CD8-positive, alpha-beta memory T cell (primary cell): ENCODE results near the gene NAPSA. TPM values are rescaled to one million over a fixed set of nuclear protein-coding genes. Genes with fewer than 3 reads are reported as not detected.

Source experiments
- CTCF ChIA-PET: fragments of 350-600 bp; sonication (Branson Sonifier 250); formaldehyde crosslinking; loops from one replicate; lab custom pipeline; 2021; ENCODE audit warnings: antibody characterized with exemption; lab: Charles Lee
- POLR2A ChIA-PET: fragments of 350-600 bp; sonication (Branson Sonifier 250); formaldehyde crosslinking; loops from one replicate; lab custom pipeline; 2021; ENCODE audit warnings: antibody characterized with exemption; lab: Charles Lee
- DNase-seq, 5 donors: peaks; one replicate each; pipeline versions ENCODE4 v3.0.0 to v3.0.0-alpha.2; 2020 to 2022; ENCODE audit warnings: mixed read lengths in 1 of 5
- H3K27ac ChIP-seq: one replicate; pipeline ENCODE4 v1.7.0; 2013; ENCODE audit warnings: low read depth, mild to moderate bottlenecking, low read length, moderate library complexity
- H3K27me3 ChIP-seq: 2 replicates; pipeline ENCODE4 v1.7.0; 2013; ENCODE audit warnings: low read length, mild to moderate bottlenecking; ENCODE audit not compliant: insufficient read depth, poor library complexity, severe bottlenecking
- H3K36me3 ChIP-seq: 2 replicates; pipeline ENCODE4 v1.7.0; 2013; ENCODE audit warnings: mild to moderate bottlenecking, low read length, moderate library complexity; ENCODE audit not compliant: insufficient read depth
- H3K4me1 ChIP-seq: 2 replicates; pipeline ENCODE4 v1.7.0; 2013; ENCODE audit warnings: mild to moderate bottlenecking, low read length, moderate library complexity; ENCODE audit not compliant: insufficient read depth
- H3K4me3 ChIP-seq: 2 replicates; pipeline ENCODE4 v1.7.0; 2013; ENCODE audit warnings: mild to moderate bottlenecking, low read length
- H3K9me3 ChIP-seq: 2 replicates; pipeline ENCODE4 v1.7.0; 2013; ENCODE audit warnings: mild to moderate bottlenecking, low read length
- H3K27ac Mint-ChIP-seq, 8 donors: one replicate each; pipeline ENCODE4 v1.8.0; 2020 to 2021; ENCODE audit warnings: mixed read lengths in 8 of 8, mild to moderate bottlenecking in 6 of 8, inconsistent platforms in 3 of 8, moderate library complexity in 3 of 8
- H3K27me3 Mint-ChIP-seq, 2 donors: one replicate each; pipeline ENCODE4 v1.8.0; 2020 to 2021; ENCODE audit warnings: mixed read lengths in 2 of 2, mild to moderate bottlenecking in 1 of 2, moderate library complexity in 1 of 2
- H3K36me3 Mint-ChIP-seq, 3 donors: one replicate each; pipeline ENCODE4 v1.8.0; 2020 to 2021; ENCODE audit warnings: mixed read lengths in 3 of 3, inconsistent platforms in 1 of 3, mild to moderate bottlenecking in 1 of 3
- H3K4me1 Mint-ChIP-seq, 3 donors: one replicate each; pipeline ENCODE4 v1.8.0; 2020 to 2021; ENCODE audit warnings: mixed read lengths in 3 of 3, inconsistent platforms in 1 of 3, mild to moderate bottlenecking in 1 of 3
- H3K4me3 Mint-ChIP-seq, 7 donors: one replicate each; pipeline ENCODE4 v1.8.0; 2020 to 2021; ENCODE audit warnings: mixed read lengths in 7 of 7, mild to moderate bottlenecking in 6 of 7, moderate library complexity in 4 of 7, inconsistent platforms in 2 of 7
- H3K9me3 Mint-ChIP-seq, 5 donors: one replicate each; pipeline ENCODE4 v1.8.0; 2020 to 2022; ENCODE audit warnings: mixed read lengths in 5 of 5, mild to moderate bottlenecking in 3 of 5, moderate library complexity in 2 of 5, inconsistent platforms in 1 of 5
- polyA plus RNA-seq: library from polyadenylated mRNA; unstranded; fragments of 300-500 nt; fragmentation: Illumina TruSeq; gene quantifications from one replicate; pipeline ENCODE4 v1.2.3, GENCODE V29; 2021
- total RNA-seq, 2 experiments: library from RNA; stranded (reverse); gene quantifications; one replicate each; pipeline ENCODE4 v1.2.3, GENCODE V29; 2021

NAPSA gene
- total and polyA plus RNA-seq, 3 experiments from 2014 or later: 1.6 to 22.5 (median 19.7) TPM

DNA sequence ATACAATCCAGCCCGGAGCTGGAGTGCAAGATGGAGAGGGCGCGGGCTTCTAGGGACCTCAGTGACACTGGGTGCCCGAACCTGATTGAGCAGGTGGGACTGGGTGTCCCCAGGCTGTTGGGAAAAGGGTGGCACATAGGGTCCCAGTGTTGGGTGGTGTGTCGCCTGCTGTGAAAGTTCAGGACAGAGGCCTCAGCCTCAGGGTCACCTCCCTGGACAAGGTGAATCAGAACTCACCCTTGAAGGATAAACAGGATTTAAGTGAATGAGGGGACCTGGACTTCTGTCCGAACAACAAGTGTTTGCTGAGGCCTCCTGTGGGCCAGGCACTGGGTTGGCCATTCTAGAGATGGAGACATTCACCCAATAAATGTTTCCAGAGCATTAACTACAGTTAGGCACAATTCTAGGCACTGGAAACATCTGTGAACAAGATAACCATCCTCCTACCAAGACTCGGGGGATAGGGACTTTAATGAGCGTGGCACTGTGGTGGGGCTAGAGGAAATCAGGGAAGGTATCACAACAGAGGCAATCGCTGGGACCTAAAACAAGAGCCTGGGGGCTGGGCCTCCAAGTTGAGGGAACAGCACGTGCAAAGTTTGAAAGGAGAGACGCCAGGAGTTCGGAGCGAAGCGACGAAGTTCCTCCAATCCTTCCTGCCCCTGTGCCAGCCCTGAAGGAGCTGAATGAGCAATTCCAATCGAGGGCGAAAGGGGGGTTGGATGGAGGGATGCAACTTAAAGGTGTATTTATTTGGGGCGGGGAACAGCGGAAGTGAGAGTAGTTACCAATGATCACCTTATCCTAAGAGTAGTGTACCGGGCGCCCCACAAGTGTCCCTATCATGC is 17.8 kb upstream of the NAPSA start:
- no peak for DNase-seq
- Histone ChIP-seq H3K27me3 (no peaks in the 10 kb centered on the region), H3K36me3 (peaks cover 25% of the 10 kb centered on the region), H3K4me3 (peak overlapping the region; percentile 43), H3K9me3 (no peaks in the 10 kb centered on the region), H3K4me1 (peaks cover 16% of the 10 kb centered on the region), H3K27ac (peak overlapping the region; percentile 49)
- Mint-ChIP-seq H3K9me3 (peaks cover 0 to 3% (median 0%) of the 10 kb centered on the region in 5 donors), H3K4me1 (peaks cover 28 to 46% (median 42%) of the 10 kb centered on the region in 3 donors), H3K36me3 (peaks cover 5 to 68% (median 7%) of the 10 kb centered on the region in 3 donors), H3K27ac (peak overlapping the region; percentile 84 to 98 (median 92)), H3K4me3 (peak overlapping the region; percentile 85 to 97 (median 93)), H3K27me3 (peaks cover 0 to 8% of the 10 kb centered on the region in 2 donors)
- ChIA-PET CTCF (interaction anchor here (1.4 to 1.6 kb wide), 2 partner anchors 14 to 26 kb away, joined by 7 read pairs; no protein-coding TSS in a partner anchor), POLR2A (interaction anchor here (0.6 to 2.0 kb wide), 4 partner anchors 22 to 128 kb away, joined by 3 to 13 read pairs (median 6); partner anchors contain the start of genes EMC10 and JOSD2)

DNA sequence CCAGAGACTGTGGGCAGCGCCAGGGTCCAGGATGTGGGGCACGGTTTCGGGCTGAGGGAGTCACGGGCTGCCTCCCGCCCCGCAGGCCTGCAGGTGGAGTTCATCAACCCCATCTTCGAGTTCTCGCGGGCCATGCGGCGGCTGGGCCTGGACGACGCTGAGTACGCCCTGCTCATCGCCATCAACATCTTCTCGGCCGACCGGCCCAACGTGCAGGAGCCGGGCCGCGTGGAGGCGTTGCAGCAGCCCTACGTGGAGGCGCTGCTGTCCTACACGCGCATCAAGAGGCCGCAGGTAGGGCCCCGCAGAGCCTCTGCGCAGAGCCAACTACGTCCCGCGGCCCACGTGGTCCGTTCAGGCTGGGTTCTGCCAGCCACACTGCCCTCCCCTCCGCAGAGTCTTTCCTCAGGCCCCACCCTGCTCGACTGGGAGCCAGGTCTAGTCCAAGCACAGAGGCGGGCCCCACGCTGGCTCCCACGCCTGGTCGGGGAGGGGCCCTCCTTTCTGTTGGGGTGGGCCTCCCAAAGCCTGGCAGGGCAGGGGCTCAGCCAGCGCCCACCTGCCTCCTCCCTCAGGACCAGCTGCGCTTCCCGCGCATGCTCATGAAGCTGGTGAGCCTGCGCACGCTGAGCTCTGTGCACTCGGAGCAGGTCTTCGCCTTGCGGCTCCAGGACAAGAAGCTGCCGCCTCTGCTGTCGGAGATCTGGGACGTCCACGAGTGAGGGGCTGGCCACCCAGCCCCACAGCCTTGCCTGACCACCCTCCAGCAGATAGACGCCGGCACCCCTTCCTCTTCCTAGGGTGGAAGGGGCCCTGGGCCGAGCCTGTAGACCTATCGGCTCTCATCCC is 16.7 kb upstream of the NAPSA start:
- no peak for DNase-seq
- no peaks in the 10 kb centered on the region for H3K27me3 ChIP-seq
- ChIA-PET POLR2A (no interaction called here), CTCF (no interaction called here)
- Mint-ChIP-seq H3K27ac (peak overlapping the region in 2 of 8 donors; percentile 37 to 92), H3K4me1 (peaks cover 28 to 49% (median 42%) of the 10 kb centered on the region in 3 donors), H3K9me3 (peaks cover 0 to 3% (median 0%) of the 10 kb centered on the region in 5 donors), H3K4me3 (peak overlapping the region in 1 of 7 donors; percentile 24), H3K27me3 (peaks cover 0 to 8% of the 10 kb centered on the region in 2 donors), H3K36me3 (peaks cover 5 to 70% (median 7%) of the 10 kb centered on the region in 3 donors)
- H3K4me1 ChIP-seq: peaks cover 27% of the 10 kb centered on the region
- no peak overlapping the region for H3K27ac ChIP-seq
- no peak overlapping the region for H3K4me3 ChIP-seq
- peaks cover 30% of the 10 kb centered on the region for H3K36me3 ChIP-seq
- H3K9me3 ChIP-seq: no peaks in the 10 kb centered on the region

DNA sequence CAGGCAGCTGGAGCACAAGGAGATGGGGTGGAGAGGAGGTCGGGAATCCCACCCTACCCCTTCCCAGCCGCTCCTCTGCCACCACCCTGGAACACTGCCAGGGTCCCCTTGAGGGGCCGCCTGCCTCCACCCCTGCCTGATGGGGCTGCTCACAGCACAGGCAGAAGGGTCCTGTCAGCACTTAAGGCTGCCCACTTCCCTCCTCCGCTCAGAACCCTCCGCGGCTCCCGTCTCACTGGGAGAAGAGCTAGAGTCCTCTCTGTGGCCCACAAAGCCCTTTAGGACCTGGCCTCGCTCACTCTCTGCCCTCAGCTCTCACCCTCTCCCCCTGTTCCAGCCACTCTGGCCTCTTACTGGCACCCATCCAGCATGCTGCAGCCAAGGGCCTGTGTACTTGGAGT is 15.3 kb upstream of the NAPSA start:
- H3K9me3 Mint-ChIP-seq: peaks cover 0 to 3% (median 0%) of the 10 kb centered on the region in 5 donors
- Histone ChIP-seq H3K27ac (no peak overlapping the region), H3K4me1 (peaks cover 29% of the 10 kb centered on the region), H3K27me3 (no peaks in the 10 kb centered on the region), H3K36me3 (peaks cover 30% of the 10 kb centered on the region), H3K4me3 (no peak overlapping the region), H3K9me3 (no peaks in the 10 kb centered on the region)
- DNase-seq: no peak
- H3K27me3 Mint-ChIP-seq: peaks cover 0 to 8% of the 10 kb centered on the region in 2 donors
- CTCF ChIA-PET: no interaction called here
- H3K36me3 Mint-ChIP-seq: peaks cover 5 to 76% (median 9%) of the 10 kb centered on the region in 3 donors
- H3K4me3 Mint-ChIP-seq: peak overlapping the region in 1 of 7 donors; percentile 24
- H3K4me1 Mint-ChIP-seq: peaks cover 32 to 56% (median 45%) of the 10 kb centered on the region in 3 donors
- peak overlapping the region in 2 of 8 donors; percentile 26 to 87 for H3K27ac Mint-ChIP-seq
- POLR2A ChIA-PET: no interaction called here

DNA sequence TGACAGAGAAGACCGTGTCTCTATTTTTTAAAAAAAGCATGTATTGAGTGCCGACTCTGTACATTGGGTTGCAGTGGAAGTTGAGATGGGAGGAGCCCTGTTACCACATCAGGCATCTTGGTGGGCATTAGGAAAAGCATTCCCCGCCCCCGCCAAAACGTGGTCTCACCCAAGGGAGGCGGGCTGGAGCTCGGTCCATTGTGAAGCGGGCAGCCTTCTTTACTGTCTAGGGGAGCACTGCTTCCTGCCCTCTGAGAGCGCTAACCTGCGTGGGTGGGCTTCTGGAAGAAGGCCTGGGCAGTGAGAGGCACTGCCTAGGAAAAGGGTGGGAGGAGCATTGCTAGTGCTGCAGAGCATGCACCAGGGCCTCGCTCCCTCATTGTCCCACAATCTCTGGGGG is 14.7 kb upstream of the NAPSA start:
- no peak for DNase-seq
- peak overlapping the region in 3 of 8 donors; percentile 21 to 87 (median 42) for H3K27ac Mint-ChIP-seq
- H3K9me3 Mint-ChIP-seq: peaks cover 0 to 3% (median 0%) of the 10 kb centered on the region in 5 donors
- Histone ChIP-seq H3K27me3 (no peaks in the 10 kb centered on the region), H3K36me3 (peaks cover 30% of the 10 kb centered on the region), H3K9me3 (no peaks in the 10 kb centered on the region), H3K4me3 (no peak overlapping the region), H3K4me1 (peaks cover 24% of the 10 kb centered on the region), H3K27ac (no peak overlapping the region)
- ChIA-PET POLR2A (no interaction called here), CTCF (no interaction called here)
- peaks cover 0 to 8% of the 10 kb centered on the region in 2 donors for H3K27me3 Mint-ChIP-seq
- peaks cover 31 to 52% (median 41%) of the 10 kb centered on the region in 3 donors for H3K4me1 Mint-ChIP-seq
- peak overlapping the region in 1 of 7 donors; percentile 66 for H3K4me3 Mint-ChIP-seq
- peaks cover 5 to 75% (median 9%) of the 10 kb centered on the region in 3 donors for H3K36me3 Mint-ChIP-seq

DNA sequence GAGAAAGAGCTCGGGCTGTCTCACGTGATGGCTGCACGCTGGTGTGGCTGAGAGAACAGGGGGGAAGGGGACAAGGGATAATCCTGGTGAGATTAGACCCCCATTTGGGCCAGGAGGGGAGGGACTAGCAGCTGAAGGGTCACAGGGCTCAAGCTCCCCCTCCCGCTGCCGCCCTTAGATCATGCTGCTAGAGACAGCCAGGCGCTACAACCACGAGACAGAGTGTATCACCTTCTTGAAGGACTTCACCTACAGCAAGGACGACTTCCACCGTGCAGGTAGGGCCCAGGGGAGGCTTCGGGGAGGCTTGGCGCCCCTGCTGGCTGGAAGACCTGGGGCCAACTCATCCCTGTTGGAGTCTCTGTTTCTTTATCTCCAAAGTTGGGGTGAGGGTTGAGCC is 14.2 kb upstream of the NAPSA start:
- H3K4me1 Mint-ChIP-seq: peaks cover 25 to 47% (median 36%) of the 10 kb centered on the region in 3 donors
- H3K4me3 ChIP-seq: no peak overlapping the region
- peak overlapping the region in 1 of 7 donors; percentile 66 for H3K4me3 Mint-ChIP-seq
- H3K27me3 ChIP-seq: no peaks in the 10 kb centered on the region
- H3K27me3 Mint-ChIP-seq: peaks cover 0 to 7% of the 10 kb centered on the region in 2 donors
- ChIA-PET POLR2A (no interaction called here), CTCF (interaction anchor here (1.1 kb wide), 1 partner anchor 11 kb away, joined by 4 read pairs; no protein-coding TSS in a partner anchor)
- H3K4me1 ChIP-seq: peaks cover 18% of the 10 kb centered on the region
- peak overlapping the region in 1 of 8 donors; percentile 81 for H3K27ac Mint-ChIP-seq
- no peak for DNase-seq
- peaks cover 0 to 3% (median 0%) of the 10 kb centered on the region in 5 donors for H3K9me3 Mint-ChIP-seq
- H3K9me3 ChIP-seq: no peaks in the 10 kb centered on the region
- H3K36me3 ChIP-seq: peaks cover 30% of the 10 kb centered on the region
- no peak overlapping the region for H3K27ac ChIP-seq
- peaks cover 5 to 74% (median 9%) of the 10 kb centered on the region in 3 donors for H3K36me3 Mint-ChIP-seq

DNA sequence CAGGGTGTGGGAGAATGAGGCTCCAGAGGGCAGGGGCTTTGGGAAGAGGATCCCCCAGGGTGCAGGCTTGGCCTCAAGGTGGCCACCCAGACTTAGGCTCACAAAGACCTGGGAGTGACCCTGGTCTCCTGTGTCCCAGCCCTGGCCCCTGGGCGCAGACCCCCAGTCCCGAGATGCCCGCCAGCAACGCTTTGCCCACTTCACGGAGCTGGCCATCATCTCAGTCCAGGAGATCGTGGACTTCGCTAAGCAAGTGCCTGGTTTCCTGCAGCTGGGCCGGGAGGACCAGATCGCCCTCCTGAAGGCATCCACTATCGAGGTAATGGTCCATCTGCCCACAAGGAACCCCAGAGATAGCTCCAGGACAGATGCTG is 13.4 kb upstream of the NAPSA start:
- Histone ChIP-seq H3K27me3 (no peaks in the 10 kb centered on the region), H3K36me3 (peaks cover 30% of the 10 kb centered on the region), H3K4me3 (no peak overlapping the region), H3K27ac (no peak overlapping the region), H3K4me1 (peaks cover 17% of the 10 kb centered on the region), H3K9me3 (no peaks in the 10 kb centered on the region)
- H3K4me3 Mint-ChIP-seq: peak overlapping the region in 1 of 7 donors; percentile 66
- H3K4me1 Mint-ChIP-seq: peaks cover 19 to 39% (median 32%) of the 10 kb centered on the region in 3 donors
- ChIA-PET CTCF (interaction anchor here (1.1 kb wide), 1 partner anchor 10 kb away, joined by 4 read pairs; no protein-coding TSS in a partner anchor), POLR2A (no interaction called here)
- H3K36me3 Mint-ChIP-seq: peaks cover 5 to 70% (median 9%) of the 10 kb centered on the region in 3 donors
- peaks cover 0 to 8% of the 10 kb centered on the region in 2 donors for H3K27me3 Mint-ChIP-seq
- DNase-seq: no peak
- peaks cover 0 to 3% (median 0%) of the 10 kb centered on the region in 5 donors for H3K9me3 Mint-ChIP-seq
- peak overlapping the region in 3 of 8 donors; percentile 21 to 81 (median 55) for H3K27ac Mint-ChIP-seq

DNA sequence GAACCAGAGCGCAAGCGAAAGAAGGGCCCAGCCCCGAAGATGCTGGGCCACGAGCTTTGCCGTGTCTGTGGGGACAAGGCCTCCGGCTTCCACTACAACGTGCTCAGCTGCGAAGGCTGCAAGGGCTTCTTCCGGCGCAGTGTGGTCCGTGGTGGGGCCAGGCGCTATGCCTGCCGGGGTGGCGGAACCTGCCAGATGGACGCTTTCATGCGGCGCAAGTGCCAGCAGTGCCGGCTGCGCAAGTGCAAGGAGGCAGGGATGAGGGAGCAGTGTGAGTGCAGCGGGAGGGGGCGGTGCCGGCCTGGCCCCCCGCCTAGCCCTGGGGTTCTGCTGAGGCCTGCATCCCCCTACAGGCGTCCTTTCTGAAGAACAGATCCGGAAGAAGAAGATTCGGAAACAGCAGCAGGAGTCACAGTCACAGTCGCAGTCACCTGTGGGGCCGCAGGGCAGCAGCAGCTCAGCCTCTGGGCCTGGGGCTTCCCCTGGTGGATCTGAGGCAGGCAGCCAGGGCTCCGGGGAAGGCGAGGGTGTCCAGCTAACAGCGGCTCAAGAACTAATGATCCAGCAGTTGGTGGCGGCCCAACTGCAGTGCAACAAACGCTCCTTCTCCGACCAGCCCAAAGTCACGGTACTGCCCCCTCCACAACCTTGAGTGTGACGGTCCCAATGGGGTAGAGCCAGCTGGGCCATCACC is 12.9 kb upstream of the NAPSA start:
- Mint-ChIP-seq H3K27ac (peak overlapping the region in 4 of 8 donors; percentile 10 to 92 (median 70)), H3K4me1 (peaks cover 14 to 34% (median 27%) of the 10 kb centered on the region in 3 donors), H3K36me3 (peaks cover 5 to 67% (median 9%) of the 10 kb centered on the region in 3 donors), H3K27me3 (peaks cover 0 to 5% of the 10 kb centered on the region in 2 donors), H3K4me3 (peak overlapping the region in 4 of 7 donors; percentile 32 to 66 (median 42)), H3K9me3 (peaks cover 0 to 2% (median 0%) of the 10 kb centered on the region in 5 donors)
- Histone ChIP-seq H3K36me3 (peaks cover 30% of the 10 kb centered on the region), H3K27ac (peak overlapping the region; percentile 51), H3K4me1 (peaks cover 13% of the 10 kb centered on the region), H3K9me3 (no peaks in the 10 kb centered on the region), H3K4me3 (no peak overlapping the region), H3K27me3 (no peaks in the 10 kb centered on the region)
- ChIA-PET POLR2A (no interaction called here), CTCF (interaction anchor here (0.7 kb wide), 1 partner anchor 21 kb away, joined by 3 read pairs; no protein-coding TSS in a partner anchor)
- DNase-seq: no peak
